ENCODE results near the gene DYNC1LI1.
"Not testable (repeated sequence)": the region's sequence is repeated elsewhere in the genome, so short reads cannot be mapped to it uniquely, and the experiment has no call there.

Gene DYNC1LI1

DNA sequence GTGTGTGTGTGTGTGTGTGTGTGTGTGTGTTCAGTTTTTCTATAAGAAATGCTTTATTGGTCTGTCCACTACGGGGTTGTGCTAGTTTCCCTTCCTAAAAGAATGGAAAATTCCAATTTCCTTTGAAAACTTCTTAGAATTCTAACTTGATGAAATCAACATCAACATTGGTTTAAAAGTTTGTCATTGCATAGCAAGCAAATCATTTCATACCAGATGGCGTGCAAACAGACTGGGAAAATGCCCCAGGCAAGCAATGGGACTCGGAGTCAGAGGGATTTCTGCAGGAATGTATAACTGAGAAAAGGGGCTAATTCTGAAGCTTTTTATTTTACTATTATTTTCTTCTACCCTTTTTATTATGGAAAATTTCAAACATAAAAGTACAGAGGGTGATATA lies 13.1 kb upstream of the DYNC1LI1 start:
- DNase-seq (ENCODE audit: low read depth): no peak

GRCh38 chr3:32578669-32579068 lies 8.0 kb upstream of the DYNC1LI1 start:
- not testable (repeated sequence) for DNase-seq (ENCODE audit: low read depth)

DNA sequence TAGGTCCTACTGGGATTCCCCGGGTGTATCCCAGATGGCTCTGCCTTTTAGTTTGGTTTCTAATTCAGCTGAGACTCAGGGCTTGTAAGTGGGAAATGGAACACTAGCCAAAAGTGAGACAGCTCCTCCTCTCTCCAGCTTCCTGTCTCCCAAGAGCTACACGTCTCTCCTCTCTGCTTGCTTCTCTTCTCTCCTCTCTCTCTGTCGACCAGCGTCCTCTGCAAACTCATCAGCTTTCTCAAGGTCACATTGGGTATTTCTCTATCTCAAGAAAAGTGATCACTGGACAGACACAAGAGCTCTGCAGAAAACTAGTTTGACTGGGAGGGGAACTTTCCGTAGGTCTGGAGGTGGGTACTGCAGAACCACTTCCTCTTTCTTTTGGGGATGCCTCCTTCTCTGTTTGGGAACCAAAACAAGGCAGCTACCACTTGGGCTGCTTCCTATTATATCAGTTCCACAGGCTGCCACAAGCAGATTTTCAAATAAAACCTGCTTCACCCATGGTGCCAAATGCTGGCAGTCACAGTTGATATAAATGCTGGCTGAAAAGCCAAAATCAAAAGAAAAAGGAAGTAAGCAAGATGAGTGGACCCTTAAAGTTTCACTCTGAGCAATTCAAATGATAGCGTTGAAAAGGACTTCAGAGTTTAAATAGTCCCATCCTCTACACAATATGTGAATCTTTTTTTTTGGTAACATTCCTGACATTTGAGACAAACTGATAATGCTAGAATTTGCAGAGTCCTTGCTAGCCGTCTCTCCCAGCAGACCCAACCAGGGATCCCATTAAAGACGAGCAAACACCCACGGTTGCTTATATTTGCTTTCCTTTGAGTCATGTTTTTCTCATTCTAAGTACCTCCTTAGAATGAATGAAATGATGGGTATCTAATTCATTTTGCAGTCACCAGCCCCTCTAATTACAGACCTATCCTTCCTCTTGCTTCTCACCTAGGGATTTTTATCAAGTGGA lies 7.2 kb upstream of the DYNC1LI1 start:
- DNase-seq (ENCODE audit: low read depth): no peak

- no peak for DNase-seq (ENCODE audit: low read depth)
These were observed 6.5 kb upstream of the DYNC1LI1 start for GRCh38 chr3:32577174-32577573.

DNA sequence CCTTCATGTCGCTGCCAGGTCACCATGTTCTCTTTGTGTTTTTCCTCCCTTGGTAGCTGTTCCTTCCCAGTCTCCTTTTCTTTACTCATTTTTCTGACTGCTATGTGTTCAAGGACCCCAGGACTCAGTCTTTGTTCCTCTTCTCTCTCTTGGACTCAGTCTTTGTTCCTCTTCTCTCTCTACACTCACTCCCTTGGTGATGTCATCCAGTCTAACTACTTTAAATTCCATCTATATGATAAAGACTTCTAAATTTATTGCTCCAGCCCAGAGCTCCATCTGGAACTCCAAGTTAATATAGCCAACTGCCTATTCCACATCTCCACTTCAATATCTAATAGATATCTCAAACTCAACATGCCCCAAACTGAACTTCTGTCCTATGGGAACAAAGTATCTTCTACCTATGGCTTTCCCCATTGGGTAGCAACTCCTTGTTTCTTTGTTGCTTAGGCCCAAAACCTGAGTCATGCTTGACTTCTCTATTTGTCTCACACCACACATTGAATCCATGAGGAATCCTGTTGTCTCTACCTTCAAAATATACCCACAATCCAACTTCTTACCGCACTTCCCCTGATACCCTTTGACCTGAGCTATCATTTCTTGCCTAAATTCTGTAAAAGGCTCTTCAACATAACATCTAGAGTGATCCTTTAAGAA lies 4.9 kb upstream of the DYNC1LI1 start:
- no peak for DNase-seq (ENCODE audit: low read depth)

GRCh38 chr3:32571192-32571485 lies 481 bp upstream of the DYNC1LI1 start:
- no peak for DNase-seq (ENCODE audit: low read depth)

- no peak for DNase-seq (ENCODE audit: low read depth)
These were observed 878 bp downstream of the DYNC1LI1 start for GRCh38 chr3:32569540-32570420.

DNA sequence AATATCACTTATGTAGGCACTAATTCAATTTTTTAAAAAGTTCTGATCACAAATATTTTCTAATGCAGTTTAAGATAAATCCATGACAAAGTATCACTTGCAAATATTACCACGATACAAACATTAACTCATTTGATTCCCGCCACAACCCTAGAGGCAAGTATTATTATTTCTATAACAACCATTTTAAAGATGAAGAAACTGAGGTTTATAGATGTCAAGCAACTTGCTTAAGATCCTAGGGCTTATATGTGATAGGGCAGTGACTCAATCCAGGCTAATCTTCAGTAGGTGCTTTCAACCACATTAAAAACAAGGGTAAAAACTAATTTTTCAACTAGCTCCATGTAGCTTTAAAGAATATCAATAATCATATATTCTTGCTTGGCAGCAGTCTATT lies 1.7 kb downstream of the DYNC1LI1 start:
- DNase-seq (ENCODE audit: low read depth): no peak

- no peak for DNase-seq (ENCODE audit: low read depth)
These were observed 6.5 kb downstream of the DYNC1LI1 start for GRCh38 chr3:32564195-32564594.

DNA sequence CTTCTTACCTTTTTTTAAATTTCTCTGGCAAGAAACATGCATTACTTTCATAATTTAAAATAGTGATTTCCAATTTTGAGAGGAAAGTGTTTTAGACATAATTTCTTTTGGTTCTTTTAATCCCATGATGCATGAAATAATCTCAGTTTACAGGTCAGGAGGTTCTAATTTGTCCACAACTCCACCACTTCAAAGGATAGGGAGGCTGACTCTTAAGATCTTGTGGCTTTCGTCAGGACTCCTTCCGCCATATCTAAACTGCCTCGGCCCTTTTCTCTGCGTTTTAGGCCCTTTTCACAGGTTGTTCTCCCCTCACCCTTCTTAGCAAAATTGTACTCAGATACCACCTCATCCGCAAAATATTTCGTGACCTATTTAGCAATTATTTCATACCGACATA lies 8.0 kb downstream of the DYNC1LI1 start:
- DNase-seq (ENCODE audit: low read depth): no peak

DNA sequence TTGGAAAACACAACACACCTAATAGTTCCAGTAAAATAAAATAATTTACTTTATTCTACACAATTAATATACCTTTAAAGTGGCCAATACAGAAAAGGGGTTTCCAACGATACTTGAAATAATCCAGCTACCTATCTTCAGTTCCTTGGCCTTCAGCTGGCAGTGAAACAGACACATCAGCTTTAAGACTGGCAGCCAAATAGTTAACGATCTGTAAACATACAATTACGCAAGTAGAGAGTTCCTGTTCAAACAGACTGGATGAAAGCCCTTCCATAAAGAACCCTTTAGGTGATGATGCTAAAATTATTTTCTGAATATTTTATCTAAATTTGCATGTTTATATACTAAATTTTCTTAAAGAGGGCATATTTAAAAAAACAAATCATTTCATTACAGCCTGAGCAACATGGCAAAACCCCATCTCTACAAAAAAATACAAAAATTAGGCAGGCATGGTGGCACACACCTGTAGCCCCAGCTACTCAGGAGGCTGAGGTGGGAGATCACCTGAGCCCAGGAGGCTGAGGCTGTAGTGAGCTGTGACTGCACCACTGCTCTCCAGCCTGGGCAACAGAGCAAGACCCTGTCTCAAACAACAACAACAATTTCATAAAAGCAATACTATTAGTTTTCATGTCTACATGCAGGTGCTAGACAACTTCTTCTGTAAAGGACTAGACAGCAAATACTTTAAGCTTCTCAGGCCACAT lies 12.9 kb downstream of the DYNC1LI1 start:
- DNase-seq (ENCODE audit: low read depth): no peak

DNA sequence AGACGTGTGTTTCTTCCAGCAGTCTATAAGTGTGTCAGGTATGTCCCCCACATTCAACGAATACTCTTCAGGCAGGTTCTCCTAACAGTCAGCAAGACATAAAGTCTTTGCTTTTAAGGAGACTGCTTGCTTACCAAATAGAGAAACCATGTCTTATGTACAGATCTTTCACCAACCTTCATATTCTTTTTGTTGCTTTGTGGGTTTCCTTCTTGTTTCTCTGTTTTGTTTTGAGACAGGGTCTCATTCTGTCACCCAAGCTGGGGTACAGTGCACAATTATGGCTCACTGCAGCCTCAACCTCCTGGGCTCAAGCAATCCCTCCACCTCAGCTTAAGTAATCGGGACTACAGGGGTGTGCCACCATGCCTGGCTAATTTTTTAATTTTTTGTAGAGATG lies 14.3 kb downstream of the DYNC1LI1 start:
- DNase-seq (ENCODE audit: low read depth): no peak

DNA sequence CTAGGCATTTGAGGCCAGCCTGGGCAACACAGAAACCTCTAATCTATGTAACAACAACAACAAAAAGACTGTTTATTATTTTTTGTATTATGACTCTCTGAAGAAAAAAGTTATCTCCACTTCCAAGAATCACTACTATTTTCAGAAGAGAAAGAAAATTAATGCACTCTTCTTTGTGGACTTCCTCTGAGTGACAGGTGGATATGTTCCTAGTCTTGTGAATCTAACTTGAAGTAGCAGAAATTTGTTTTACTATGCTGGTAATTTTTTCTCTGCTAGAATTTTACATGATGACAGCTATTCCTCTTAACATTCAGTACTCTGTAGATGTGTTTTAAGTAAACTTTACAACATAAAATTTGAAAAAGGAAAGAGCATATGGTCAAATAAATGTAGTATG lies 16.7 kb downstream of the DYNC1LI1 start:
- no peak for DNase-seq (ENCODE audit: low read depth)

DNA sequence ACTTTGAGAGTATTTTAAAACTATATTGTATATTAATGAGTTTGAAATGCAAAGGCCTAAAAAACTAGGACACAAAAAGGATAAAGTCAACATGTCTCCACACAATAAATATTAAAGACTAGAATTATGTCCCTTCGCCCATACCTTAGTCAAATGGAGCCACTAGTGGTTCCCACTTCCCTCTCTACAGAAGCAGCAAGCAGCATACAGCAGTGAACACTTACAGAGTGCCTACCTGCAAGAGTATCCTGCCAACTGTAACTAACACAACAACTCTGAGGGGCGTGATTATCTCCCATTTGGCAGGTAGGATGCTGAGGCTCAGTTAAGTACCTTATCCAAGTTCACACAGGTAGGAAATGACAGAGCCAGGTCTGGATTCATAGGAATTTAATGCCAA lies 17.2 kb downstream of the DYNC1LI1 start:
- DNase-seq (ENCODE audit: low read depth): no peak

DNA sequence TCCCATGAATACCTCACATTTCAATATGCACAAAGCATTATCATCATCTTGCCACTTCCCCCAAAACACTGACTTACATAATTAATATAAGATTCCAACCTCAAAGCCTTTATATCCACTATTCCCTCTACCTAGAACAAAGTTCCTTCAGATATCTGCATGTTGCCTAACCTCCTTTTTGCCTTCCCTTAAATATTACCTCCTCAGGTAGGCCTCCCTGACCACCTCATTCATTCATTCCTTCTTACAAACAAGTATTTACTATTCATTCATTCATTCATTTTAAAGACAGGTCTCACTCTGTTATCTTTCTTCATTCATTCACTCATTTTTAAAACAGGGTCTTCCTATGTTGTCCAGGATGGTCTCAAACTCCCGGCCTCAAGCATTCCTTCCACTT lies 18.6 kb downstream of the DYNC1LI1 start:
- DNase-seq (ENCODE audit: low read depth): no peak

- no peak for DNase-seq (ENCODE audit: low read depth)
These were observed 19.2 kb downstream of the DYNC1LI1 start for GRCh38 chr3:32551496-32551895.

DNA sequence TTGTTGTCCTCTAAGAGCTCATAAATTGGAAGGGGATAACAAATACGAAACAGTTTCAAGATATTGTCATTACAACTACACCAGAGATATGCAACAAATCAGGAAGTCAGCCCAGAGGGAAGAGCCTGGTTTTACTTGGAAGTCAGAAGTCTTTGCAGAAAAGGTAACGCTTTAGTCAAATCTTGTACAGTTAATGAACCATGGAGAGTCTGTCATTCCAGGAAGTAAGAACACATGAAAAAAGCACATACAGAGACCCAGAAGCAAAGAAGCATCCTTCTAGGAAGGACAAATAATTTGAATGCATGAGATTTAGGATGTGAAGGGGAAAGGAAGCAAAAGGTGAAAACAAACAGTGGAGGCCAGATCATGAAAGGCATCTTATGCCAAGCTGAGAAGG lies 19.6 kb downstream of the DYNC1LI1 start:
- no peak for DNase-seq (ENCODE audit: low read depth)

- DNase-seq (ENCODE audit: low read depth): no peak
These were observed 25.4 kb downstream of the DYNC1LI1 start for GRCh38 chr3:32545305-32545704.

DNA sequence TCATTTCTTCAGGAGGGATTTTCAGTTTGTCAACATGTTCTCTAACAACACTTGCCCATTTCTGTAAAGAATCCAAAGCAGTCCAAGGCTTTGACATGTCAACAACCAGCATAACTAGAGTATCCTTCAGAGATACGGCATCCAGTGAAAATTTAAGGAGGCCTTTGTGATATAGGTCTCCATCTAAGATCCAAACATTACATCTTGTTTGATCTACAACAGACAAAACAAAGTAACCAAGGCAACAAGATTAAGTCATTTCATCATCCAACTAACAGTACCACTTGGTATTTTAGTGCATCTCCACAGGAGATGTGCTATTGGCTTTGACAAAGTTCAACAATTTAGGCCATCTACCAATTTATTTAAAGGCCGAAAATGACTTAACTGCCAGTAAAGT lies 25.8 kb downstream of the DYNC1LI1 start:
- no peak for DNase-seq (ENCODE audit: low read depth)

- DNase-seq (ENCODE audit: low read depth): no peak
These were observed 27.9 kb downstream of the DYNC1LI1 start for GRCh38 chr3:32542807-32543206.

- no peak for DNase-seq (ENCODE audit: low read depth)
These were observed 29.8 kb downstream of the DYNC1LI1 start for GRCh38 chr3:32540899-32541298.

DNA sequence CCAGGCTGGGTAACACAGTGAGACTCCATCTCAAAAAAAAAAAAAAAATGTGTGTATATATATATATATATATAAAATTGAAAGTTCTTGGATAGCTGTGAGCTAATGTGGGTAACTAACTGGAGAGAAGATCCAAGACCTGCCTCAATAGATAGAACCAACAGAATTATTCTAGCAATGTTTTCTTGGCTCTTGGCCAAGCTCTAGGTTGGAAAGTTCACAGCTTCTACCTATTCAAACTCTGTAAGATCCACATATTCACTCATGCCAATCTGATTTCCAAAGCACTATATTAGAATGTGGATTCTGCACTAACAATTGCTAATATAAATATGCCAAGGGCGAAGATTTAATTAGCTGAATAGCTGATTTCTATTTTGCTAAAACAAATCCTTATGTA lies 38.2 kb downstream of the DYNC1LI1 start:
- no peak for DNase-seq (ENCODE audit: low read depth)

Measured in activated T-helper 1 cell treated with Interleukin-2 at 50 U/mL for 16 hours (primary cell).